Neural cell (in vitro differentiated cells): ENCODE results near the gene FAM8A1. TPM values are rescaled to one million over a fixed set of nuclear protein-coding genes. Genes with fewer than 3 reads are reported as not detected.

Experiments used
- H2AFZ ChIP-seq: fragments of 200-600, 300-800 bp; sonication (generic), shearing (Covaris generic); 2 replicates; pipeline ENCODE4 v1.6.0; 2014; ENCODE audit warnings: low read depth, mild to moderate bottlenecking, antibody characterized with exemption, low read length, moderate library complexity
- H3F3A ChIP-seq: fragments of 200-600 bp; shearing (Covaris generic); 2 replicates; pipeline ENCODE4 v1.6.1; 2016; ENCODE audit warnings: mild to moderate bottlenecking, moderate library complexity, mixed read lengths, antibody characterized with exemption, low read length; ENCODE audit not compliant: insufficient read depth, poor library complexity, severe bottlenecking
- H3K27ac ChIP-seq: fragments of 200-600, 300-800 bp; sonication (generic), shearing (Covaris generic); 2 replicates; pipeline ENCODE4 v1.5.1; 2014; ENCODE audit warnings: mild to moderate bottlenecking, low read length, moderate library complexity
- H3K27me3 ChIP-seq: fragments of 300-800, 200-600 bp; sonication (generic), shearing (Covaris generic); 2 replicates; pipeline ENCODE4 v1.6.0; 2014; ENCODE audit warnings: mild to moderate bottlenecking, low read depth, low read length, moderate library complexity; ENCODE audit not compliant: insufficient read depth
- H3K36me3 ChIP-seq: fragments of 300-800, 200-600 bp; sonication (generic), shearing (Covaris generic); 2 replicates; pipeline ENCODE4 v1.5.1; 2014; ENCODE audit warnings: mild to moderate bottlenecking, antibody characterized with exemption, low read length, moderate library complexity; ENCODE audit not compliant: insufficient read depth
- H3K4me2 ChIP-seq: fragments of 300-800, 200-600 bp; sonication (generic), shearing (Covaris generic); 2 replicates; pipeline ENCODE4 v1.6.0; 2014; ENCODE audit warnings: mild to moderate bottlenecking, low read length
- H3K4me3 ChIP-seq: fragments of 300-800, 200-600 bp; sonication (generic), shearing (Covaris generic); 2 replicates; pipeline ENCODE4 v1.5.1; 2014; ENCODE audit warnings: mild to moderate bottlenecking, low read length, moderate library complexity
- H3K79me2 ChIP-seq: fragments of 200-600 bp; shearing (Covaris generic); replicated peaks from 2 replicates; pipeline ENCODE4 v1.6.0; 2014; ENCODE audit warnings: mild to moderate bottlenecking, low read length, moderate library complexity; ENCODE audit not compliant: insufficient read depth
- H3K9ac ChIP-seq: fragments of 300-800, 200-600 bp; sonication (generic), shearing (Covaris generic); 2 replicates; pipeline ENCODE4 v1.6.1; 2016; ENCODE audit warnings: mild to moderate bottlenecking, low read length, mixed read lengths
- H3K9me2 ChIP-seq: fragments of 200-600 bp; shearing (Covaris generic); 2 replicates; pipeline ENCODE4 v1.6.1; 2016; ENCODE audit warnings: mild to moderate bottlenecking, low read length, mixed read lengths; ENCODE audit not compliant: insufficient read depth
- H3K9me3 ChIP-seq: fragments of 200-600, 300-800 bp; sonication (generic), shearing (Covaris generic); 2 replicates; pipeline ENCODE4 v1.6.1; 2016; ENCODE audit warnings: mild to moderate bottlenecking, mixed run types, low read length, moderate library complexity, mixed read lengths
- H4K20me1 ChIP-seq: fragments of 200-600 bp; shearing (Covaris generic); 2 replicates; pipeline ENCODE4 v1.6.1; 2016; ENCODE audit warnings: mild to moderate bottlenecking, mixed run types; ENCODE audit not compliant: insufficient read depth
- EP300 ChIP-seq: fragments of 450-650 bp; conservative IDR thresholded peaks from 2 replicates; pipeline ENCODE4 v1.6.1; 2014; ENCODE audit warnings: antibody characterized with exemption, mild to moderate bottlenecking, moderate library complexity; ENCODE audit not compliant: poor library complexity, severe bottlenecking
- EZH2 ChIP-seq: fragments of 200-600, 300-800 bp; shearing (Covaris generic), sonication (generic); IDR thresholded peaks from 2 replicates; pipeline ENCODE4 v1.6.1; 2014; ENCODE audit warnings: antibody characterized with exemption, low read length, borderline replicate concordance, mild to moderate bottlenecking; ENCODE audit not compliant: insufficient read depth, poor library complexity, severe bottlenecking
- MXI1 ChIP-seq: fragments of 450-650 bp; conservative IDR thresholded peaks from 2 replicates; pipeline ENCODE4 v1.6.1; 2014; ENCODE audit warnings: antibody characterized with exemption, mild to moderate bottlenecking; ENCODE audit not compliant: poor library complexity, severe bottlenecking
- POLR2AphosphoS5 ChIP-seq: IDR thresholded peaks from 2 replicates; pipeline ENCODE4 v1.6.1; 2012
- RAD21 ChIP-seq: fragments of 450-650 bp; conservative IDR thresholded peaks from 2 replicates; pipeline ENCODE4 v1.6.1; 2014; ENCODE audit warnings: antibody characterized with exemption, mild to moderate bottlenecking, moderate library complexity
- SMC3 ChIP-seq: fragments of 450-650 bp; conservative IDR thresholded peaks from 2 replicates; pipeline ENCODE4 v1.6.1; 2014; ENCODE audit warnings: antibody characterized with exemption, mild to moderate bottlenecking, moderate library complexity; ENCODE audit not compliant: poor library complexity
- TAF1 ChIP-seq: IDR thresholded peaks from 2 replicates; pipeline ENCODE4 v1.6.1; 2012; ENCODE audit warnings: low read depth
- polyA plus RNA-seq: library from polyadenylated mRNA; depleted of rRNA; stranded (reverse); fragments of >200 nt; gene quantifications from 2 replicates; pipeline ENCODE4 v1.2.3, GENCODE V29; 2014
- TF ChIP-seq, protein P1 (sequence below): IDR thresholded peaks from 2 replicates; pipeline ENCODE4 v1.6.1; 2012; ENCODE audit warnings: borderline replicate concordance
- TF ChIP-seq, protein P2 (sequence below): fragments of 450-650 bp; IDR thresholded peaks from 2 replicates; pipeline ENCODE4 v1.5.1; 2014; ENCODE audit warnings: antibody characterized with exemption, mild to moderate bottlenecking, moderate library complexity; ENCODE audit not compliant: poor library complexity, severe bottlenecking

The FAM8A1 gene
- polyA plus RNA-seq, 1 donor from 2014 or later, result 48.0 TPM

GRCh38 chr6:17600527-17601385, 654 bp downstream of the FAM8A1 start:
- Histone ChIP-seq H3K27me3 (no peaks in the 10 kb centered on the region), H3F3A (no peaks in the 10 kb centered on the region), H3K27ac (peak overlapping the region; percentile 85), H3K4me3 (peak overlapping the region; percentile 95), H3K9me2 (no peaks in the 10 kb centered on the region), H3K9ac (peak overlapping the region; percentile 95), H3K9me3 (no peaks in the 10 kb centered on the region), H4K20me1 (no peaks in the 10 kb centered on the region), H3K79me2 (peaks cover 26% of the 10 kb centered on the region), H3K36me3 (no peaks in the 10 kb centered on the region), H2AFZ (peak overlapping the region; percentile 17), H3K4me2 (peak overlapping the region; percentile 97)
- TF ChIP-seq POLR2AphosphoS5 (no peak), EP300 (no peak), EZH2 (no peak), SMC3 (peak; percentile 4), TAF1 (peak; percentile 54), RAD21 (no peak), MXI1 (peak; percentile 67)
- TF ChIP-seq, protein P1, sequence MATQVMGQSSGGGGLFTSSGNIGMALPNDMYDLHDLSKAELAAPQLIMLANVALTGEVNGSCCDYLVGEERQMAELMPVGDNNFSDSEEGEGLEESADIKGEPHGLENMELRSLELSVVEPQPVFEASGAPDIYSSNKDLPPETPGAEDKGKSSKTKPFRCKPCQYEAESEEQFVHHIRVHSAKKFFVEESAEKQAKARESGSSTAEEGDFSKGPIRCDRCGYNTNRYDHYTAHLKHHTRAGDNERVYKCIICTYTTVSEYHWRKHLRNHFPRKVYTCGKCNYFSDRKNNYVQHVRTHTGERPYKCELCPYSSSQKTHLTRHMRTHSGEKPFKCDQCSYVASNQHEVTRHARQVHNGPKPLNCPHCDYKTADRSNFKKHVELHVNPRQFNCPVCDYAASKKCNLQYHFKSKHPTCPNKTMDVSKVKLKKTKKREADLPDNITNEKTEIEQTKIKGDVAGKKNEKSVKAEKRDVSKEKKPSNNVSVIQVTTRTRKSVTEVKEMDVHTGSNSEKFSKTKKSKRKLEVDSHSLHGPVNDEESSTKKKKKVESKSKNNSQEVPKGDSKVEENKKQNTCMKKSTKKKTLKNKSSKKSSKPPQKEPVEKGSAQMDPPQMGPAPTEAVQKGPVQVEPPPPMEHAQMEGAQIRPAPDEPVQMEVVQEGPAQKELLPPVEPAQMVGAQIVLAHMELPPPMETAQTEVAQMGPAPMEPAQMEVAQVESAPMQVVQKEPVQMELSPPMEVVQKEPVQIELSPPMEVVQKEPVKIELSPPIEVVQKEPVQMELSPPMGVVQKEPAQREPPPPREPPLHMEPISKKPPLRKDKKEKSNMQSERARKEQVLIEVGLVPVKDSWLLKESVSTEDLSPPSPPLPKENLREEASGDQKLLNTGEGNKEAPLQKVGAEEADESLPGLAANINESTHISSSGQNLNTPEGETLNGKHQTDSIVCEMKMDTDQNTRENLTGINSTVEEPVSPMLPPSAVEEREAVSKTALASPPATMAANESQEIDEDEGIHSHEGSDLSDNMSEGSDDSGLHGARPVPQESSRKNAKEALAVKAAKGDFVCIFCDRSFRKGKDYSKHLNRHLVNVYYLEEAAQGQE, result no peak
- TF ChIP-seq, protein P2, sequence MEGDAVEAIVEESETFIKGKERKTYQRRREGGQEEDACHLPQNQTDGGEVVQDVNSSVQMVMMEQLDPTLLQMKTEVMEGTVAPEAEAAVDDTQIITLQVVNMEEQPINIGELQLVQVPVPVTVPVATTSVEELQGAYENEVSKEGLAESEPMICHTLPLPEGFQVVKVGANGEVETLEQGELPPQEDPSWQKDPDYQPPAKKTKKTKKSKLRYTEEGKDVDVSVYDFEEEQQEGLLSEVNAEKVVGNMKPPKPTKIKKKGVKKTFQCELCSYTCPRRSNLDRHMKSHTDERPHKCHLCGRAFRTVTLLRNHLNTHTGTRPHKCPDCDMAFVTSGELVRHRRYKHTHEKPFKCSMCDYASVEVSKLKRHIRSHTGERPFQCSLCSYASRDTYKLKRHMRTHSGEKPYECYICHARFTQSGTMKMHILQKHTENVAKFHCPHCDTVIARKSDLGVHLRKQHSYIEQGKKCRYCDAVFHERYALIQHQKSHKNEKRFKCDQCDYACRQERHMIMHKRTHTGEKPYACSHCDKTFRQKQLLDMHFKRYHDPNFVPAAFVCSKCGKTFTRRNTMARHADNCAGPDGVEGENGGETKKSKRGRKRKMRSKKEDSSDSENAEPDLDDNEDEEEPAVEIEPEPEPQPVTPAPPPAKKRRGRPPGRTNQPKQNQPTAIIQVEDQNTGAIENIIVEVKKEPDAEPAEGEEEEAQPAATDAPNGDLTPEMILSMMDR, result no peak

DNA sequence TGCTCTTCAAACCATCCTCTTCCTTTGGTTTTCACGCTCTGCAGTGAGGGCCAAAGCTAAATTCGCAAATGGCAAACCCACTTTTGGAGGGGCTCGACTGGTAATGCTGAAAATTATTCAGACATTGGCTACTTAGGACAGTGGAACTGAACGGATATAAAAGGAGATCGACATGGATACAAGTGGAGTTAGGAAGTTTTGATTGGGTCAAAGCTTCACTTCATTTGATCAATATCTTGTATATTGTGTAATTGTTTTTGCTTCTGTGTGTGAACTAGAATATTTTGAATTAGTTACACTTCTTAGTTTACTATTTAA, 1.2 kb downstream of the FAM8A1 start:
- H3K9me2 ChIP-seq, result no peaks in the 10 kb centered on the region
- no peaks in the 10 kb centered on the region for H3K9me3 ChIP-seq
- no peaks in the 10 kb centered on the region for H3F3A ChIP-seq
- no peak overlapping the region for H2AFZ ChIP-seq
- peak overlapping the region; percentile 95 for H3K9ac ChIP-seq
- peak overlapping the region; percentile 97 for H3K4me2 ChIP-seq
- no peak for TF ChIP-seq EZH2
- no peak for TF ChIP-seq EP300
- TF ChIP-seq TAF1, result no peak
- TF ChIP-seq RAD21, result no peak
- no peak for TF ChIP-seq SMC3
- TF ChIP-seq, protein P1, result no peak
- no peak for TF ChIP-seq POLR2AphosphoS5
- TF ChIP-seq MXI1, result no peak
- TF ChIP-seq, protein P2, result no peak
- H3K36me3 ChIP-seq, result no peaks in the 10 kb centered on the region
- H3K79me2 ChIP-seq, result peaks cover 26% of the 10 kb centered on the region
- no peaks in the 10 kb centered on the region for H3K27me3 ChIP-seq
- H3K27ac ChIP-seq, result peak overlapping the region; percentile 85
- H4K20me1 ChIP-seq, result no peaks in the 10 kb centered on the region
- peak overlapping the region; percentile 95 for H3K4me3 ChIP-seq
